Kidney (tissue), 14 donors: ENCODE data around the gene SELENBP1. TPM values are rescaled to one million over a fixed set of nuclear protein-coding genes. Genes with fewer than 3 reads are reported as not detected.
"Not testable (repeated sequence)": the region's sequence is repeated elsewhere in the genome, so short reads cannot be mapped to it uniquely, and the experiment has no call there.

ENCODE experiments used
- DNase-seq, 5 donors: peaks; one replicate each; pipeline ENCODE4 v3.0.0-alpha.2; 2013 to 2020
- FAIRE-seq: peaks from 2 replicates; lab custom pipeline; 2012; peaks lifted over from hg19 to GRCh38; lab: Jason Lieb, UNC
- H3K27ac ChIP-seq, 2 donors: one replicate each; pipeline ENCODE4 v1.7.0; 2013; ENCODE audit warnings: low read depth in 2 of 2, low read length in 2 of 2, inconsistent platforms in 1 of 2
- H3K27me3 ChIP-seq: one replicate; pipeline ENCODE4 v1.7.1; 2013; ENCODE audit warnings: low read length, inconsistent platforms; ENCODE audit not compliant: control insufficient read depth, insufficient read depth
- H3K36me3 ChIP-seq, 3 donors: one replicate each; pipeline versions ENCODE4 v1.7.0 to v1.7.1; 2013; ENCODE audit warnings: low read length in 3 of 3, control low read depth in 1 of 3, inconsistent platforms in 1 of 3; ENCODE audit not compliant: insufficient read depth in 3 of 3, control insufficient read depth in 2 of 3
- H3K4me1 ChIP-seq, 3 donors: one replicate each; pipeline versions ENCODE4 v1.7.0 to v1.7.1; 2013; ENCODE audit warnings: low read length in 3 of 3, inconsistent platforms in 1 of 3, low read depth in 1 of 3; ENCODE audit not compliant: control insufficient read depth in 2 of 3, insufficient read depth in 2 of 3
- H3K4me3 ChIP-seq, 3 donors: one replicate each; pipeline versions ENCODE4 v1.7.0 to v1.8.1; 2013; ENCODE audit warnings: low read length in 3 of 3, control low read depth in 1 of 3, inconsistent platforms in 1 of 3
- H3K9ac ChIP-seq, 3 donors: one replicate each; pipeline versions ENCODE4 v1.7.0 to v1.7.1; 2013; ENCODE audit warnings: low read length in 3 of 3, control low read depth in 1 of 3, inconsistent platforms in 1 of 3
- H3K9me3 ChIP-seq, 3 donors: one replicate each; pipeline versions ENCODE4 v1.7.0 to v1.7.1; 2013; ENCODE audit warnings: low read length in 3 of 3, control low read depth in 1 of 3, inconsistent platforms in 1 of 3; ENCODE audit not compliant: control insufficient read depth in 2 of 3, insufficient read depth in 1 of 3
- CTCF ChIP-seq: IDR thresholded peaks from 3 replicates; pipeline ENCODE4 v1.5.1; 2012; ENCODE audit warnings: mild to moderate bottlenecking, moderate library complexity, borderline replicate concordance; ENCODE audit not compliant: insufficient read depth; ENCODE audit errors: extremely low read depth
- intact Hi-C: fragments of 100-400 bp; cut with DNase I; formaldehyde crosslinking; loops from one replicate; pipeline ENCODE4 v1.11.1; 2022
- polyA plus RNA-seq: library from polyadenylated mRNA; stranded (reverse); fragments of 350-450 nt; fragmentation: Illumina TruSeq; extraction: RNeasy Lipid Tissue Mini Kit (QIAGEN cat#74804); gene quantifications from one replicate; pipeline ENCODE4 v1.2.3, GENCODE V29; 2014; ENCODE audit warnings: low read depth, low replicate concordance; ENCODE audit not compliant: insufficient read depth
- total RNA-seq: library from RNA; stranded (reverse); fragmentation: NEBNext Ultra II Directional; extraction: Animal tissue kit (Norgen Biotek cat#: 25700); gene quantifications from one replicate; pipeline ENCODE4 v1.2.1, GENCODE V29; 2021
- donor health status: control.
- donor health status: control.
- donor health status: control.
- donor health status: control.
- donor health status: control.
- donor health status: DM: yes; HTN: yes; CAD: no.
- donor health status: Normal renal cell carcinoma (clear cell type).

Gene SELENBP1
- total and polyA plus RNA-seq, 2 donors from 2014 or later, result 50.0 to 161 TPM

DNA sequence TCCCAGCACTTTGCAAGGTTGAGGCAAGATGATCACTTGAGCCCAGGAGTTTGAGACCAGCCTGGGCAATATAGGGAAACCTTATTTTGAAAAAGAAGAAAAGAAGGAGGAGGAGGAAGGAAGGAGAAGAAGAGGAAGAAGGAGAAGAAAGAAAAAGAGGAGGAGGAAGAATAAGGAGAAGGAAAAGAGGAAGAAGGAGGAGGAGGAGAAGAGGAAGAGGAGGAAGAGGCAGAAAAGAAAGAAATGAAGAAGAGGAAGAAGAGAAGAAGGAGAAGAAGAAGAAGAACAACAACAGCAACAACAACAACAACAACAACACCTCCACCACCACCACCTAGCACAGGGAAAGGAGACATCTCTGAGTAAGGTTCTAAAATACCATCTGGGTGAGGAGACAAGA, 10.6 kb downstream of the SELENBP1 start:
- intact Hi-C loops, result no loop called here
- Histone ChIP-seq H3K9me3 (peaks cover 0 to 2% (median 0%) of the 10 kb centered on the region in 3 donors), H3K9ac (no peak overlapping the region), H3K4me1 (no peaks in the 10 kb centered on the region), H3K27ac (no peak overlapping the region), H3K4me3 (no peak overlapping the region), H3K36me3 (peaks cover 0 to 31% (median 13%) of the 10 kb centered on the region in 3 donors), H3K27me3 (no peaks in the 10 kb centered on the region)
- no peak for FAIRE-seq
- no peak for DNase-seq
- no peak for TF ChIP-seq CTCF

DNA sequence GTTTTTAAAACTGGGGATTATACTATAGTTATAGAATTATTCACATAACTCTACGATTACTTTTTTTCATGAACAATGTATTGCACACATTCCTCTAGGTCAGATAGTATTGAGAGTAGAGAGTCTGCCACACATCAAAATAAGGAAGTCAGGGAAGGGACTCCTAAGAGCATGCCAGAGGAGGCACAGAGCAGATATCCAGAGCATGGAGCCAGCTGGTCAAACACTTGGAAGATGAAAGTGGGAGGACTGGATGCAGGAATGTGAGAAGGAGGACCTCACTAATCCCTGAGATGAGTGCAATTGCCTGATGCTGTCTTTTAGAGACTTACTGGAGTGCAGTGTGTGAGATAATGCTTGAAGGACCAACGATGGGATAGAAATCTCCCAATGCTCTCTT, 15.8 kb downstream of the SELENBP1 start:
- Histone ChIP-seq H3K36me3 (no peaks in the 10 kb centered on the region), H3K9ac (no peak overlapping the region), H3K27ac (no peak overlapping the region), H3K9me3 (no peaks in the 10 kb centered on the region), H3K4me1 (no peaks in the 10 kb centered on the region), H3K4me3 (no peak overlapping the region), H3K27me3 (no peaks in the 10 kb centered on the region)
- DNase-seq (no peak), FAIRE-seq (no peak)
- intact Hi-C loops, result no loop called here
- no peak for TF ChIP-seq CTCF

- Histone ChIP-seq H3K27me3 (no peaks in the 10 kb centered on the region), H3K36me3 (no peaks in the 10 kb centered on the region), H3K4me1 (peaks cover 0 to 4% (median 3%) of the 10 kb centered on the region in 3 donors), H3K9ac (no peak overlapping the region), H3K27ac (no peak overlapping the region), H3K9me3 (no peaks in the 10 kb centered on the region), H3K4me3 (no peak overlapping the region)
- FAIRE-seq (no peak), DNase-seq (no peak)
- no peak for TF ChIP-seq CTCF
- intact Hi-C loops, result no loop called here
Measured at GRCh38 chr1:151352021-151352718, 20.3 kb downstream of the SELENBP1 start.

DNA sequence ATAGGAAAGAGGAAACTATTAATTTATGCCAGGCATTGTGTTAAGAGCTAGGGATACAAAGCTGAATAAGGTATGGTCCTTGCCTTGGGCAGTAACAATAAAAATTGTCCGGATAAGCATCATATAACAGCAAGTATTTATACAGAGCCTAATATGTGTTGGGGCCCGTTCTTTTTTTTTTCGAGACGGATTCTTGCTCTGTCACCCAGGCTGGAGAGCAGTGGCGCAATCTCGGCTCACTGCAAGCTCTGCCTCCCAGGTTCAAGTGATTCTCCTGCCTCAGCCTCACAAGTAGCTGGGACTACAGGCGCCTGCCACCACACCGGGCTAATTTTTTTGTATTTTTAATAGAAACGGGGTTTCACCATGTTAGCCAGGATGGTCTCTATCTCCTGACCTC, 22.2 kb downstream of the SELENBP1 start:
- H3K9ac ChIP-seq, DNase-seq, H3K9me3 ChIP-seq, FAIRE-seq, H3K27me3 ChIP-seq, H3K36me3 ChIP-seq, H3K4me3 ChIP-seq, intact Hi-C loops, H3K27ac ChIP-seq: not testable (repeated sequence)
- H3K4me1 ChIP-seq, result peaks cover 5 to 11% (median 11%) of the 10 kb centered on the region in 3 donors
